CD4-positive, alpha-beta T cell treated with Interleukin-15 for 1 hour (primary cell): Measurements from ENCODE around the gene CSPG4.

Source experiments
- DNase-seq: peaks from one replicate; pipeline ENCODE4 v3.0.0-alpha.2; 2020

CSPG4 gene

DNA sequence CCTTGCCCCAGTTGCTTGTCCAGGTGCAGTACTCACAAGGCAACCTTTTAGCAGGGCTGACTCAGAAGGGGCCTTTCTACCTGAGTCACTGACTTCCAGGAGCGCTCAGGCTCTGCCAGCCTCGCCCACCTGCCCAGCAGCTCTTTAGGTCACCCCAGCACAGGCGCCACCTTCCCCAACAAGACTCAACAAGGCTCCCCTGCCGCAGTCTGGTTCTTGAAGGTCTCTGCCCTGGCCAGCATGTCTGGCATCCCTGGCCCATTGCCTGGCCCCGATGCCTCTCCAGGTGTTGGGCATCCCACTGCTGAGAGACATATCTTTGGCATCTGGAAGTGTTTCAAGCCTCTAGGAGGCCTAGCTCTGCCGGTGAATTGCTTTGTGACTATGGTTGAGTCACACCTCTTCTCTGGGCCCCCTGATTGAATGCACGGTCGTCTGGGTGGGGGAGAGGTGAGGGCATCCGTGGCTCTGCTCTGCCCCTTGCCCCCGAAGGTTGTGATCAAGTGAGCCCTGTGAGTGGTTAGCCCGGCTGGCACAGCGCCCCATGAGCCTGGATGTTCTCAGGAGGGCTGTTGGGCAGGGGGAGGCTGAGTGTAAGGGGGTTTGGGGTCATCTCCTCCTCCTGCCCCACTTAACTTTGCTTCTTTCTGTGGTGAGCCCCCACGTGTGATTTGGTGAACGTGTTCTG, 43.3 kb downstream of the CSPG4 start:
- DNase-seq: no peak

DNA sequence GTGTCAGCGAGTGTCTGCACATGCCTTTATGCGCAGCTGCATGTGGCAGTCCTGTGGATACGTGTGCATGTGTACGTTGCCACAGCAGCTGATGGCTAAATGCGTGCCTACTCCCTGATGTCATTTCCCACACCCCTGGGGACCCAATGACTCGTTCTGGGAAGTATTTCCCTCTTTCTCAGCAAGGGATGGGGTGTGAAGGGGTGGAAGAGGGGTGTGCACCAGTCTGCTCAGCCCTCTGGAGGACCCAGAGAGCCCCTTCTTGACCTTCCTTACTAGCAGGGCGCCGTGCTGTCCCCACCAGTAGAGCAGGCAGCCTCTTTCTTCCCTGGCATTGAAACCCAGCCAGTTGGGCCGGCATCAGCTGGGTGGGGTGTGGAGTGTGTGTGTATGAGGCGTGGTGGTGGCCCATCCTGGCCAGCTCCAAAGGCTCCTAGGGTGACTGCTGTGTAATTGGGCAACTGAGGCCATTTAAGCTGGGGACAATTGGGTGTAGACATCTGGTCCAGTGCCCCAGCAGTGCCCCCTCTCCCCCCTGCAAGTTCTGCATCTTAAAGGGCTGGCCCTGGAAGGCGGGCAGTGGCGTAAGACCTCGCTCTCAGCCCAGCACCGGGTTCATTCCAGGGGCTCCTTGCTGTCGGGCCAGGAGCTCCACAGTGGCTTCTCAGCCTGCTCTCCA, 45.7 kb downstream of the CSPG4 start:
- no peak for DNase-seq

DNA sequence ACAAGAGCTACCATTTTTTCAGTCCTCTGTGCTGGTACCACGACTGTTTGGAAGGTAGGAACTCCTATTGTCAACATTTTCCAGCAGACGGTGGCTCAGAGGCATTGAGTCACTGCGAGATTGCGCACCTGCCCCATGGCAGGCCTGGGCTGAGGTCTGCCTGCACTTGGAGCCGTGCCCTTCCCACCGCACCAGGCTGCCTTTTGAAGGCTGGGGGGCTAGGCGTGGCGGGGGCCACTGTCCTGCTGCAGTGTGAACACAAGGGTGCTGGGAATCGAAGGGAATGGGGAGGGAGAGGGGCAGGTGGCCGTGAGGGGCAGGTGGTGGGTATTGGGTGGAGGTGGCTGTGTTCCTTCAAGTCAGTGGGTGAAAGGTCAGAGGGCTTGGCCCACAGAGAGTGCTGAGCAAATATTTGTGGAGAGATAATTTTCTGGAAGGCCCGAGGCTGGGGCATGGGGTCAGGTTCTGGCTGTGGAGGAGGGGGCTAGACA, 48.7 kb downstream of the CSPG4 start:
- DNase-seq: no peak

DNA sequence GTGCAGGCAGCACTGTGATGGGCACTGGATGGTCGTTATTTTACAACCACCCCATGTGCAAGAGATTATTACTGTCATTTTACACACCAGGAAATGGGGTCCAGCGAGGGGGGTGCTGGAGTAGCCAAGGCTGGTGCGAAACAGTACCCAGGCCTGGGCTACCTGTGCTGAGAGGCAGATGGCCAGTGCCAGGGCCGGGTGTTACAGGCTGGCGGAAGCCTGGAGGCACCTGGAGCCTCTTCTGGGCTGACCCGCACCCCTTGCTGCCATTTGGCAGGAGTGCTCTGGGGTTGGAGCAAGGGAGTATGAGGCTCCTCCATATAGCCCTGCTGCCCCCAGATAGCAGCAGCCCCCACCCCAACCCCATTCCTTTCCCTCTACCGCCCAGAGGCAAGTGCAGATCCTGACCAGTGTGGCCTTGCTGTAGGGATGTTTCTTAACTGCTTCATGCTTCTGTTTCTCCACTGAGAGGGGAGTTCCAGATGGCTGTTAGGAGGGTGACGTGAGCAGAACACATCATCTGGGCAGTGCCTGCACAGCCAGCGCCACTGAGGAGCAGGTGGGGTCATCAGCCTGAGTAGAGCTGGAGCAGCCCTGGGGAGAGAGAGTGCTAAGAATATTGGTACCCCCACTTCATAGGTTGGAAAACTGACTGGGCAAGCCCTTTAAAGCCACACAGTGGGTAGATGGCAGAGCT, 49.7 kb downstream of the CSPG4 start:
- no peak for DNase-seq

GRCh38 chr15:75661756-75662140, 50.9 kb downstream of the CSPG4 start:
- DNase-seq: no peak

DNA sequence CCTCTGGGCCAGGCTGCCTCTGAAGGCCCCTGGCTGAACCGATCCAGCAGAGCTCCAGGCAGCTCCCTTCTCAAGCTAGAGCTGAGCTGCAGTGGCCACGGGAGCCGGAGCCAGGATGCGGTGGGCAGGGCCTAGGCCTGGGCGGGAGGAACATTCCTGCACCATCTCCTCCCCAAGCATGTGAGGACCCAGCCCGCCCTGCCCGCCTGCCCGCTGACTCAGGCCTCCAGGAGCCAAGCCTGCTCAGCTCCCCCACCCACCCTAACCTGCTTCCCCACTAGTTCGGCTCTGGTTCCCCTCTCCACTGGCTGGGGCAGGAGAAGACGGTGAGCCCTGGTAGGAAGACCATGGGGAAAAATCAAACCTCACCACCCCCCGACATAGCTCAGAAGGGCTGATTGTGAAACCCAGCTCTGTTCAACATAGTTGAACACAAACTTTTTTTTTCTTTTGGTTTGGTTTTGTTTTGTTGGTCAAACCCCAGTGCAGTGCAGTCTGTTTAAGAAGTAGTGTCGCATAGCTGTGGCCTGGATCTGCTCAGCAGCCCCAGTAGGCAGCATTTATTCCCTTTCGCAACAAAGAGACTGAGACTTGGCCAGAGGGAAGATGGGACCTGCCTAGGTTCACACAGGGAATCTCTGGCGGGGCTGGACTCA, 51.4 kb downstream of the CSPG4 start:
- no peak for DNase-seq

DNA sequence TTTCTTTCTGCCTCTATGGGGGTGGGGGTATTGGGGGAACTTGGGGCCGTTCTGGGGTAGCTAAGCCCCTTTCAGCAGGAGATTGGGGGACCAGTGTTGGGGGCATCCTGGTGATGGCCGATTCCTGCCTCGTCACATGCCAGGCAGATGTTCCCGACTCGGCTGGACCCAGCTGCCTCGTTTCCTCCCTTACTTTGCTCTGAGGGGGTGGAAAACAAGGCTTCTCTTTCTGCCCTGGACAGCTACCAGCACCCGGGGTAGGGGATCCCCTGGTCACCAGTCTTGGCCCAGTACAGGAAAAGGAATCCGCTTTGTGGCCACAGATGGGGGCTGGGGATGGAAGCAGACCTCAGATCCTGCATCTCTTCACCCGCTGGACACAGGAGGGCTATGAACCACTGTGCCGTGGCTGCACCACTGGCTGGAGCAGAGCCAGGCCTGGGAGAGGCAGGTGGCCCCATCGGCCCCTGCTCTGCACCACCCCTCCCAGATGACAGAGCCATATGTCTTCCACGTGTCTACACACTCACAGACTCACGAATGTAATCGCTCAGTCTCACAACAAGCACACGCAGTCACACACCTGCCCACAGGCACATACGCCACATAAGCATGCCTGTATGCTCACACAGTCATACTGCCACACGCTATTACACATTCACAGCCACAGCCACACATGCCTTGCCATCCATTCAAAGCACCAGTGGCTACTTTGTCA, 52.6 kb downstream of the CSPG4 start:
- no peak for DNase-seq

DNA sequence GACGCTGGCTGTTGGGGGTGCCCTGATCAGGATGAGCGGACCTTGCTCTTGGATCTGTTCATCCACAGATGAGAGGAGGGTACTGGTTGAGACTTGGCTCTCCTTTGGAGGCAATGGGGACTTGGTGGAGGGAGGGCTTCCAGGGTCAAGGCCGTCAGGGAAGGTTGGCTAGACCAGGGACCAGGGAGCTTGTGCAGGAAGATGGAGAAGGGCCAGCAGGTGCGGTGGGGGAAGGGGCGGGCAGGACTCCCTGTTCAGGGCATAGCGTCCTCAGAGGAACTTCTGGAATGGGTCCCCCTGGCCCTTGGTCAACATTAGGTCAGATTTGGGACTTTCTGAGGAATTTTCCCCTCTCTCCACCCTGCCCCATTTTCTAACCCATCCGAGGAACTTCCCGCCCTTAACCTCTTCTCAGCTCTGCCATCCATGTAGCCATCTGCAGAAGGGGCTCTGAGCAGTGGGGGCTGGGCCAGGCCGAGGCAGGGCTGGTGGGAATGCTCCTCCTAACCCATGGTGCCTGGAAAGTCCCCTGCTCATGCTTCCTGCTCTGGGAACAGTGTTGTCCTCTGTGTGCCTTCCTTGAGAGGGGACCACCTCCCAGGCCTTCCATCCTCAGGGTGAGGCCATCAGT, 53.4 kb downstream of the CSPG4 start:
- DNase-seq: no peak

GRCh38 chr15:75656813-75657212, 55.8 kb downstream of the CSPG4 start:
- DNase-seq: no peak

GRCh38 chr15:75656331-75656730, 56.3 kb downstream of the CSPG4 start:
- DNase-seq: no peak

DNA sequence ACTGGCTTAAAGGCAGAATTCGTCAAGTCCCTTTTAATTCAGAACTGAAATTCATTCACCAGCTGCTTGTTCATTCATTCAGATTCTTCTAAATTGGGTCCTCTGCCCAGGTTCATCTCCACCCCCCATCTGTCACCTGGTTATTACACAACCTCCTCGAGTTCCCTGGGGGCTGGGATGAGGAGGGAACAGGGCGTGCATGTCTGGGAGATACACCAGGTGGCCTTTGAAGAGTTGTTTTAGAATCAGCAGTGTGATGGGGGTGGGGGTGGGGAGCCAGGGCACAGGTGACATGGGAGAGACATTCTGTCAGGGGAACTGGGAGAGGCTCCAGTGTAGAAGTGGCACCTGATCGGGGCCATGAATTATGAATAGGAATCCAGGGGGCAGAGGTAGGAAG, 56.7 kb downstream of the CSPG4 start:
- DNase-seq: no peak

DNA sequence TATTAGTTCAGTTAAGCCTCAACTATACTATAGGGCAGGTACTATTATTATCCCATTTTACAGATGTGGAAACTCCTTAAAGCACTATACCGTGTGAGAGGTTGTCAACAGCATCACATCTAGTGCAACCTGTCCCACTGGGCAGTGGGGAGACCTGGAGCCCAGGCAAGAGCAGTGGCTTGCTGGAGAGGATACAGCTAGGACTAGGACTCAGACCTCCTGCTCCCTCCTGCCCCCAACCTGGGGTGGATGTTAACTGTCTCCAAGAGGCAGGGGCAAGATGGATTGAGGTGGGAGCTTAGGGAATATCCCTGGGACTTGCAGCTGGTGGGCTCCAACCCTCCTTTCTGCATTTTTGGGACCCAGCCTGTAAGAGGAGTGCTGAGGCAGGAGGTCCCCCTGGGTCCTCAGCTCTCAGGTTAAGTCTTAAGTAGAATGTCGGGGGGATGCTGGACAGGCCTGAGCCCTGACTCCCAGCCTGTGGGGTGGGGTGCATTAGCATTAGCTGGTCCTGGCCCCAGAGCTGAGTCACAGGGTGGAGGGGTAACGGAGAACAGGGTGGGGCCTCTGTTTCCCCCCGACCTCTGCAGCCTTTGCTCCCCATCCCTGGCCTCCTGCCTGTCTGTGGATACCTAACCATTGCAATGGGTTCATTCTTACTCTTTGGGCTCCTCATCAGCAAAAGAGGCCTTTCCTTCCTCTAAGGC, 58.3 kb downstream of the CSPG4 start:
- DNase-seq: no peak

DNA sequence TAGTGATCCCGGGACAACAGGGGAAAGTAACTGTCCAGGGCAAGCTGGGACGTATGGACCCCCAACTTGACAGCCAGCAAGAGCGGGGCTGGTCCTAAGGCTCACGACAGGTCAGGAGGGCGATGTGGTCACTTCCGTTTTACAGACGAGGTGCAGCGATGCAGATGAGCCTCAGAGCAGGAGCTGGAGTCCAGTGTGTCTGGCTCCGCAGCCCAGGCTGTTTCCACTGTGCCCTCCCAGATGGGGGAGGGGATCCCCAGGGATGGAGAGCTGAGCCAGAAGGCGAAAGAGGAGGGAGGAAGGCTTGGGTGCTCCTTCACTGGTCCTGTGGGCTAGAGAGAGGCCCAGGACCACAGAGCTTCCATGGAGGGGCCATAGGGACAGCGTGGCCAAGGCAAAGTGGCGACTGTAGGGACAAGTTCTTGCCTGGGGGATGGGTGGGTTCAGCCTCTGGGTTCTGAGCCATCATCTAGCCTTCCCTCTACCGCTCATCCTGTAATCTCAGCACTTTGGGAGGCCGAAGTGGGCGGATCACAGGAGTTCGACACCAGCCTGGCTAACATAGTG, 59.2 kb downstream of the CSPG4 start:
- DNase-seq: no peak

DNA sequence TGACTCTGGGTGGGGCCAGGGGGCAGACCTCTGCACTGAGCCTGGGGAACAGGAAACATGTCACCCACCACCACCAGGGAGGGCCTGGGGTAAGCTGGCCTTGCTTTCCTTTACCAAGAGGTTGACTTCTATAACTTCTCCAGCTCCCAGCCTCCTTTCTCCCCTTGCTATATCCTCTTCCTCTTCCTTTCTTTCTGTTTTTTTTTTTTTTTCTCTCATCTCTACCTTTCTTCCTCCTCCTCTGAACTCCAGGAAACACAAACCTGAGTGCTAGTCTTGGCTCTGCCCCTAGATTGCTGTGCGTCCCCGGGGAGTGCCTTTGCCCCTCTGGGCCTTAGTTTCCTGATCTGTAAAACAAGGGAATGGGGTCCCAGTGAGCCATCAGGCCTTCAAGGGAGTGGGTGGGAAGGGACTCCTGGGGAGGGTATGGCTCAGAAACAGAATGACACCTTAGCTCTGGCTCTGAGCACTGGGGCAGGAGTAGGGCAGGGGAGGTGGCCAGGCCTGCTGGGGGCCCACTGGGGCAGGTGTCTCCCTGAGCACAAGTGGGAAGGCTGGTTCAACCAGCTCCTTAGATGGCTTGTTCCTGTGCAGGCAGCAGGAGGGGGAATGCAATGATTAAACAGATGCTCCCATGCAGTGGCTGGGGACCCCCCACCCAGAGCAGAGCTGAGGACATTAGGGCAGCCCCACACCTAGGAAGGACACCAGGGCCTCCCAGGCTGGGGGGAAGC, 60.7 kb downstream of the CSPG4 start:
- DNase-seq: no peak

GRCh38 chr15:75650908-75651809, 61.5 kb downstream of the CSPG4 start:
- no peak for DNase-seq

- DNase-seq: no peak
These were observed 62.8 kb downstream of the CSPG4 start for GRCh38 chr15:75649848-75650247.

DNA sequence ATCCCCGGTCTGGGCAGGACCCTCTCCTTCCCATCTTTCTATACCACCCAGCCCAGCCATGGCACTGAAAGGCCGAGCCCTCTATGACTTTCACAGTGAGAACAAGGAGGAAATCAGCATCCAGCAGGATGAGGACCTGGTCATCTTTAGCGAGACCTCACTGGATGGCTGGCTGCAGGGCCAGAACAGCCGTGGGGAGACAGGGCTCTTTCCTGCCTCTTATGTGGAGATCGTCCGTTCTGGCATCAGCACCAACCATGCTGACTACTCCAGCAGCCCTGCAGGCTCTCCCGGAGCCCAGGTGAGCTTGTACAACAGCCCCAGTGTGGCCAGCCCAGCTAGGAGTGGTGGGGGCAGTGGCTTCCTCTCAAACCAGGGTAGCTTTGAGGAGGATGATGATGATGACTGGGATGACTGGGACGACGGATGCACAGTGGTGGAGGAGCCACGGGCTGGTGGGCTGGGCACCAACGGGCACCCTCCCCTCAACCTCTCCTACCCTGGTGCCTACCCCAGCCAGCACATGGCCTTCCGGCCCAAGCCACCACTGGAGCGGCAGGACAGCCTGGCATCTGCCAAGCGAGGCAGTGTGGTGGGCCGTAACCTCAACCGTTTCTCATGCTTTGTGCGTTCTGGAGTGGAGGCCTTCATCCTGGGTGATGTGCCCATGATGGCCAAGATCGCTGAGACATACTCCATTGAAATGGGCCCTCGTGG, 63.4 kb downstream of the CSPG4 start:
- DNase-seq: no peak

DNA sequence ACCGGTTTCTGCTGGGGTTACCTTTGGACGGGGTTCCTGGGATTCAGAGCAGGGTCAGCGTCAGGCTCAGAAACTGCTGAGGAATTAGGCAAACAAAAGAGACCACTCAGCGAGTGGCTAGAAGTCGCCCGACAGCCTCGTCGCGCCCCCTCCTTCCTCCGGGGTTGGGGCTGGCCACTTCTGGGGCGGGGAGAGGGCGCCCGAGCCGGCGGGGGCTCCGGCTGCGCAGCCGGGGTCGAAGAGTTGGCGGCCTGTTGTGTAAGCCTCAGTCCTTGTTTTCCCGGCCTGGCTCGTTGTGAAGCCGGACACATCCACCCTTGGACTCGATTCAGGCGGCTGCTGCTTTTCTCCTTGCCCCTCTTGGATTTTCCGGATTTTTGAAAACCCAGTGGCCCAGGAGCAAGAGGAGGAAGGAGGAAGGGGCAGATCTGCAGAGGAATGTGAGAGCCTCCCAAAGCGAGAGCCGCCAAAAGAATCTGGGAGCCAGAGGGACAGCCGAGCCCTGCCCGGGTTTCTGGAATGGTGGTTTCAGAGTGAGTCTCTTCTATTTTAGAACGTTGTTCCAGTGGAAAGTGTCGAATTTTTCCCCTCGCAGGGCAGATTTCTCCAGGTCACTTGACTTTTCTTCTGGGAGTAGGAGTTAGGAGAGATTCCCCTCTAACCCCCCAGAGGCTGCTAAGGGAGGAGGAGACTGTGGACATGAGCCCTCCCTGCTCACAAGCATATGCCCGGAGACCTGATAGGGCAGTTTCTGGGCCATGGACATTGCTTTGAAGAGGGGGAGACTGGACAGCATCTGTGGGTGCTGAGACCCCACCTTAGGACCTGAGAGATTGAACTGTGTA, 64.3 kb downstream of the CSPG4 start:
- DNase-seq: no peak
